ENCODE measurements around the gene ENPP6.

ENPP6 gene

GRCh38 chr4:184122631-184123408 is 94.9 kb downstream of the ENPP6 start:
- no peak for DNase-seq (ENCODE audit: low read depth)
- no peak overlapping the region for H3K4me3 ChIP-seq (ENCODE audit: control insufficient read depth, low read depth, low read length)
- no peak for TF ChIP-seq CTCF (conservative IDR thresholded peaks at IDR 0.05; ENCODE audit: control insufficient read depth, insufficient read depth, low read depth, low read length)

GRCh38 chr4:184120549-184121127 is 97.0 kb downstream of the ENPP6 start:
- H3K4me3 ChIP-seq (ENCODE audit: control insufficient read depth, low read depth, low read length) = no peak overlapping the region
- no peak for DNase-seq (ENCODE audit: low read depth)
- TF ChIP-seq CTCF (conservative IDR thresholded peaks at IDR 0.05; ENCODE audit: control insufficient read depth, insufficient read depth, low read depth, low read length) = no peak

- DNase-seq (ENCODE audit: low read depth) = no peak
- no peak for TF ChIP-seq CTCF (conservative IDR thresholded peaks at IDR 0.05; ENCODE audit: control insufficient read depth, insufficient read depth, low read depth, low read length)
- H3K4me3 ChIP-seq (ENCODE audit: control insufficient read depth, low read depth, low read length) = no peak overlapping the region
Measured at GRCh38 chr4:184117662-184118199, 99.9 kb downstream of the ENPP6 start.

- TF ChIP-seq CTCF (conservative IDR thresholded peaks at IDR 0.05; ENCODE audit: control insufficient read depth, insufficient read depth, low read depth, low read length) = no peak
- no peak for DNase-seq (ENCODE audit: low read depth)
- no peak overlapping the region for H3K4me3 ChIP-seq (ENCODE audit: control insufficient read depth, low read depth, low read length)
Measured at GRCh38 chr4:184115399-184115798, 102.3 kb downstream of the ENPP6 start.

GRCh38 chr4:184114431-184114830 is 103.2 kb downstream of the ENPP6 start:
- no peak overlapping the region for H3K4me3 ChIP-seq (ENCODE audit: control insufficient read depth, low read depth, low read length)
- DNase-seq (ENCODE audit: low read depth) = no peak
- no peak for TF ChIP-seq CTCF (conservative IDR thresholded peaks at IDR 0.05; ENCODE audit: control insufficient read depth, insufficient read depth, low read depth, low read length)

GRCh38 chr4:184112006-184112550 is 105.6 kb downstream of the ENPP6 start:
- TF ChIP-seq CTCF (conservative IDR thresholded peaks at IDR 0.05; ENCODE audit: control insufficient read depth, insufficient read depth, low read depth, low read length) = no peak
- no peak for DNase-seq (ENCODE audit: low read depth)
- H3K4me3 ChIP-seq (ENCODE audit: control insufficient read depth, low read depth, low read length) = no peak overlapping the region
